ENCODE results near the gene SPTBN2.

The SPTBN2 gene

GRCh38 chr11:66663741-66664296, 65.2 kb downstream of the SPTBN2 start:
- Histone ChIP-seq H3K36me3 (ENCODE audit: control insufficient read depth, insufficient read depth, low read length) (peaks cover 11% of the 10 kb centered on the region), H3K4me3 (replicated peaks; ENCODE audit: low read depth, low read length) (no peak overlapping the region), H3K27me3 (replicated peaks; ENCODE audit: control insufficient read depth, insufficient read depth, low read length) (no peaks in the 10 kb centered on the region)
- no peak for DNase-seq (ENCODE audit: extremely low read depth, insufficient read length)
- TF ChIP-seq CTCF (IDR thresholded peaks at IDR 0.05; ENCODE audit: insufficient read depth, low read length, poor library complexity, severe bottlenecking): no peak

- Histone ChIP-seq H3K36me3 (ENCODE audit: control insufficient read depth, insufficient read depth, low read length) (peaks cover 5% of the 10 kb centered on the region), H3K27me3 (replicated peaks; ENCODE audit: control insufficient read depth, insufficient read depth, low read length) (no peaks in the 10 kb centered on the region), H3K4me3 (replicated peaks; ENCODE audit: low read depth, low read length) (no peak overlapping the region)
- DNase-seq (ENCODE audit: extremely low read depth, insufficient read length): no peak
- no peak for TF ChIP-seq CTCF (IDR thresholded peaks at IDR 0.05; ENCODE audit: insufficient read depth, low read length, poor library complexity, severe bottlenecking)
Measured at GRCh38 chr11:66659763-66660162, 69.3 kb downstream of the SPTBN2 start.

- TF ChIP-seq CTCF (IDR thresholded peaks at IDR 0.05; ENCODE audit: insufficient read depth, low read length, poor library complexity, severe bottlenecking): no peak
- no peak for DNase-seq (ENCODE audit: extremely low read depth, insufficient read length)
- Histone ChIP-seq H3K4me3 (replicated peaks; ENCODE audit: low read depth, low read length) (no peak overlapping the region), H3K27me3 (replicated peaks; ENCODE audit: control insufficient read depth, insufficient read depth, low read length) (no peaks in the 10 kb centered on the region), H3K36me3 (ENCODE audit: control insufficient read depth, insufficient read depth, low read length) (peaks cover 14% of the 10 kb centered on the region)
Measured at GRCh38 chr11:66653123-66653522, 75.9 kb downstream of the SPTBN2 start.

GRCh38 chr11:66652651-66653050, 76.4 kb downstream of the SPTBN2 start:
- no peaks in the 10 kb centered on the region for H3K27me3 ChIP-seq (replicated peaks; ENCODE audit: control insufficient read depth, insufficient read depth, low read length)
- no peak for DNase-seq (ENCODE audit: extremely low read depth, insufficient read length)
- H3K4me3 ChIP-seq (replicated peaks; ENCODE audit: low read depth, low read length): no peak overlapping the region
- no peak for TF ChIP-seq CTCF (IDR thresholded peaks at IDR 0.05; ENCODE audit: insufficient read depth, low read length, poor library complexity, severe bottlenecking)
- peaks cover 13% of the 10 kb centered on the region for H3K36me3 ChIP-seq (ENCODE audit: control insufficient read depth, insufficient read depth, low read length)

- no peak for TF ChIP-seq CTCF (IDR thresholded peaks at IDR 0.05; ENCODE audit: insufficient read depth, low read length, poor library complexity, severe bottlenecking)
- peaks cover 22% of the 10 kb centered on the region for H3K36me3 ChIP-seq (ENCODE audit: control insufficient read depth, insufficient read depth, low read length)
Measured at GRCh38 chr11:66651016-66651415, 78.0 kb downstream of the SPTBN2 start.

GRCh38 chr11:66649903-66650302, 79.1 kb downstream of the SPTBN2 start:
- Histone ChIP-seq H3K36me3 (ENCODE audit: control insufficient read depth, insufficient read depth, low read length) (peaks cover 31% of the 10 kb centered on the region), H3K27me3 (replicated peaks; ENCODE audit: control insufficient read depth, insufficient read depth, low read length) (no peaks in the 10 kb centered on the region), H3K4me3 (replicated peaks; ENCODE audit: low read depth, low read length) (no peak overlapping the region)
- TF ChIP-seq CTCF (IDR thresholded peaks at IDR 0.05; ENCODE audit: insufficient read depth, low read length, poor library complexity, severe bottlenecking): no peak
- DNase-seq (ENCODE audit: extremely low read depth, insufficient read length): no peak

More at GRCh38 chr11:66651016-66651415, 78.0 kb downstream of the SPTBN2 start:
- Histone ChIP-seq H3K4me3 (replicated peaks; ENCODE audit: low read depth, low read length) (no peak overlapping the region), H3K27me3 (replicated peaks; ENCODE audit: control insufficient read depth, insufficient read depth, low read length) (no peaks in the 10 kb centered on the region)
- DNase-seq (ENCODE audit: extremely low read depth, insufficient read length): no peak

Data from GM06990 (cell line).